HEK293 (cell line): ENCODE data around the gene FRMD5.

Source experiments
- GFI1B ChIP-seq: fragments of 450-650 bp; formaldehyde crosslinking; IDR thresholded peaks from 2 replicates; pipeline ENCODE4 v1.5.1; 2016; ENCODE audit warnings: missing biosample characterization, missing genetic modification characterization
- KLF1 ChIP-seq: fragments of 450-650 bp; formaldehyde crosslinking; IDR thresholded peaks from 2 replicates; pipeline ENCODE4 v1.5.1; 2016; ENCODE audit warnings: missing biosample characterization, missing genetic modification characterization
- KLF7 ChIP-seq: fragments of 450-650 bp; formaldehyde crosslinking; IDR thresholded peaks from 2 replicates; pipeline ENCODE4 v1.5.1; 2016; ENCODE audit warnings: missing biosample characterization, missing genetic modification characterization, borderline replicate concordance
- KLF9 ChIP-seq: fragments of 450-650 bp; formaldehyde crosslinking; IDR thresholded peaks from 2 replicates; pipeline ENCODE4 v1.5.1; 2016; ENCODE audit warnings: missing biosample characterization, missing genetic modification characterization, low read depth
- MYNN ChIP-seq: fragments of 450-650 bp; formaldehyde crosslinking; IDR thresholded peaks from 2 replicates; pipeline ENCODE4 v1.5.1; 2016; ENCODE audit warnings: missing biosample characterization, missing genetic modification characterization, borderline replicate concordance
- MZF1 ChIP-seq: fragments of 450-650 bp; formaldehyde crosslinking; IDR thresholded peaks from 2 replicates; pipeline ENCODE4 v1.5.1; 2017; ENCODE audit warnings: missing biosample characterization, missing genetic modification characterization, borderline replicate concordance
- WT1 ChIP-seq: fragments of 450-650 bp; formaldehyde crosslinking; IDR thresholded peaks from 2 replicates; pipeline ENCODE4 v1.5.1; 2016; ENCODE audit warnings: missing biosample characterization, missing genetic modification characterization
- YY2 ChIP-seq: fragments of 450-650 bp; formaldehyde crosslinking; IDR thresholded peaks from 2 replicates; pipeline ENCODE4 v1.5.1; 2016; ENCODE audit warnings: missing biosample characterization, missing genetic modification characterization
- ZBTB17 ChIP-seq: fragments of 450-650 bp; formaldehyde crosslinking; IDR thresholded peaks from 2 replicates; pipeline ENCODE4 v1.5.1; 2016; ENCODE audit warnings: missing biosample characterization, missing genetic modification characterization
- ZBTB7A ChIP-seq: fragments of 450-650 bp; formaldehyde crosslinking; IDR thresholded peaks from 2 replicates; pipeline ENCODE4 v1.5.1; 2016; ENCODE audit warnings: low read depth, missing biosample characterization, missing genetic modification characterization
- ZFP41 ChIP-seq: fragments of 450-650 bp; formaldehyde crosslinking; IDR thresholded peaks from 2 replicates; pipeline ENCODE4 v1.5.1; 2016; ENCODE audit warnings: missing biosample characterization, missing genetic modification characterization, borderline replicate concordance
- ZNF112 ChIP-seq: fragments of 450-650 bp; formaldehyde crosslinking; IDR thresholded peaks from 2 replicates; pipeline ENCODE4 v1.5.0; 2017; ENCODE audit warnings: missing biosample characterization, missing genetic modification characterization
- ZNF138 ChIP-seq: fragments of 450-650 bp; formaldehyde crosslinking; IDR thresholded peaks from 2 replicates; pipeline ENCODE4 v1.5.1; 2016; ENCODE audit warnings: missing biosample characterization, missing genetic modification characterization, borderline replicate concordance
- ZNF146 ChIP-seq: fragments of 450-650 bp; formaldehyde crosslinking; IDR thresholded peaks from 2 replicates; pipeline ENCODE4 v1.5.1; 2016; ENCODE audit warnings: missing biosample characterization, missing genetic modification characterization
- ZNF184 ChIP-seq: fragments of 450-650 bp; IDR thresholded peaks from 2 replicates; pipeline ENCODE4 v1.5.1; 2018; ENCODE audit warnings: missing biosample characterization, mild to moderate bottlenecking, missing genetic modification characterization
- ZNF23 ChIP-seq: fragments of 450-650 bp; formaldehyde crosslinking; IDR thresholded peaks from 2 replicates; pipeline ENCODE4 v1.5.1; 2016; ENCODE audit warnings: missing biosample characterization, missing genetic modification characterization, borderline replicate concordance
- ZNF335 ChIP-seq: fragments of 450-650 bp; formaldehyde crosslinking; conservative IDR thresholded peaks from 2 replicates; pipeline ENCODE4 v1.5.1; 2016; ENCODE audit warnings: missing biosample characterization, missing genetic modification characterization
- ZNF341 ChIP-seq: fragments of 450-650 bp; formaldehyde crosslinking; IDR thresholded peaks from 2 replicates; pipeline ENCODE4; 2016; ENCODE audit warnings: low read depth, missing biosample characterization, missing genetic modification characterization
- ZNF548 ChIP-seq: fragments of 450-650 bp; formaldehyde crosslinking; IDR thresholded peaks from 2 replicates; pipeline ENCODE4 v1.5.1; 2016; ENCODE audit warnings: missing biosample characterization, missing genetic modification characterization
- ZNF624 ChIP-seq: fragments of 450-650 bp; formaldehyde crosslinking; IDR thresholded peaks from 2 replicates; pipeline ENCODE4 v1.5.1; 2017; ENCODE audit warnings: missing biosample characterization, missing genetic modification characterization
- ZNF660 ChIP-seq: fragments of 450-650 bp; IDR thresholded peaks from 2 replicates; pipeline ENCODE4 v1.5.1; 2018; ENCODE audit warnings: missing biosample characterization, mild to moderate bottlenecking, missing genetic modification characterization
- ZNF768 ChIP-seq: fragments of 450-650 bp; formaldehyde crosslinking; IDR thresholded peaks from 2 replicates; pipeline ENCODE4 v1.5.1; 2018; ENCODE audit warnings: missing biosample characterization, mild to moderate bottlenecking, missing genetic modification characterization
- ZNF837 ChIP-seq: fragments of 450-650 bp; formaldehyde crosslinking; IDR thresholded peaks from 2 replicates; pipeline ENCODE4 v1.5.1; 2016; ENCODE audit warnings: missing biosample characterization, missing genetic modification characterization
- TF ChIP-seq, protein P1 (sequence below): fragments of 450-650 bp; formaldehyde crosslinking; conservative IDR thresholded peaks from 2 replicates; pipeline ENCODE4 v1.5.1; 2016; ENCODE audit warnings: low read depth, missing biosample characterization, missing genetic modification characterization
- TF ChIP-seq, protein P2 (sequence below): fragments of 450-650 bp; formaldehyde crosslinking; IDR thresholded peaks from 2 replicates; pipeline ENCODE4 v1.5.1; 2016; ENCODE audit warnings: missing biosample characterization, missing genetic modification characterization
- TF ChIP-seq, protein P3 (sequence below): fragments of 450-650 bp; formaldehyde crosslinking; IDR thresholded peaks from 2 replicates; pipeline ENCODE4 v1.5.1; 2016; ENCODE audit warnings: missing biosample characterization, missing genetic modification characterization
- TF ChIP-seq, protein P4 (sequence below): fragments of 450-650 bp; formaldehyde crosslinking; IDR thresholded peaks from 2 replicates; pipeline ENCODE4 v1.5.1; 2016; ENCODE audit warnings: missing biosample characterization, missing genetic modification characterization
- TF ChIP-seq, protein P5 (sequence below): fragments of 450-650 bp; formaldehyde crosslinking; IDR thresholded peaks from 2 replicates; pipeline ENCODE4 v1.5.1; 2017; ENCODE audit warnings: missing biosample characterization, missing genetic modification characterization
- TF ChIP-seq, protein P6 (sequence below): fragments of 450-650 bp; formaldehyde crosslinking; IDR thresholded peaks from 2 replicates; pipeline ENCODE4 v1.5.1; 2016; ENCODE audit warnings: missing biosample characterization, missing genetic modification characterization

The FRMD5 gene

DNA sequence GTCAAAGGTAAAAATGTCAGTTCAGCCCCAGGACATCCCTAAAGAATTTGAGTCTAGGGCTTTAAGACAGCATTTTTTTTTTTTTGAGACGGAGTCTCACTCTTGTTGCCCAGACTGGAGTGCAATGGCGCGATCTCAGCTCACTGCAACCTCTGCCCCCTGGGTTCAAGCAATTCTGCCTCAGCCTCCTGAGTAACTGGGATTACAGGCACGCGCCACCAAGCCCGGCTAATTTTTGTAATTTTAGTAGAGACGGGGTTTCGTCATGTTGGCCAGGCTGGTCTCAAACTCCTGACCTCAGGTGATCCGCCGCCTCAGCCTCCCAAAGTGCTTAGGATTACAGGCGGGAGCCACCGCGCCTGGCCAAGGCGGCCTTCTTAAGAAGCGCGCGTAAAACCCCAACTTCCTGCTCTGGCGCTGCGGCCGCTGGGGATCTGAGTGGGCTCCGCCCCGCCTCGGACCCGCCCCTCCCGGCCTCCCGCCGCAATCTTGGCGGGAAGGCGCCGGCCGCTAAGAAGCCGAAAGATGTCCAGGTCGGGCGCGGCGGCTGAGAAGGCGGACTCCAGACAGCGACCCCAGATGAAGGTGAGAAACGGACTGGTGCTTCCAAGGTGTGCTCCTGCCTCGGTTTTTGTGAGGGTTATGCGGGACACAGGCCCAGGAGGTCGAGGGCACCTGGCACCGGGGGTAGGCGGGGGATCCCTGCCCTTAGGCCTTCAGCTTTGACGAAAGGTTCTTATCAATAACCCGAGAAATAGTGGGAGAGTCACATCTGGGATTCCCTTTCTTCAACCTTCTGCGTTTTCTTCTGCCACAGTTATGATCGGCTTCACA lies 368.3 kb downstream of the FRMD5 start, which contains the start of gene WDR76 (continued):
- no peak for TF ChIP-seq ZFP41 (tag by site-specific recombination)
- TF ChIP-seq ZNF341 (tag by site-specific recombination), result no peak
- no peak for TF ChIP-seq ZNF112 (tag by site-specific recombination)
- no peak for TF ChIP-seq YY2 (tag by site-specific recombination)
- TF ChIP-seq, protein P1, sequence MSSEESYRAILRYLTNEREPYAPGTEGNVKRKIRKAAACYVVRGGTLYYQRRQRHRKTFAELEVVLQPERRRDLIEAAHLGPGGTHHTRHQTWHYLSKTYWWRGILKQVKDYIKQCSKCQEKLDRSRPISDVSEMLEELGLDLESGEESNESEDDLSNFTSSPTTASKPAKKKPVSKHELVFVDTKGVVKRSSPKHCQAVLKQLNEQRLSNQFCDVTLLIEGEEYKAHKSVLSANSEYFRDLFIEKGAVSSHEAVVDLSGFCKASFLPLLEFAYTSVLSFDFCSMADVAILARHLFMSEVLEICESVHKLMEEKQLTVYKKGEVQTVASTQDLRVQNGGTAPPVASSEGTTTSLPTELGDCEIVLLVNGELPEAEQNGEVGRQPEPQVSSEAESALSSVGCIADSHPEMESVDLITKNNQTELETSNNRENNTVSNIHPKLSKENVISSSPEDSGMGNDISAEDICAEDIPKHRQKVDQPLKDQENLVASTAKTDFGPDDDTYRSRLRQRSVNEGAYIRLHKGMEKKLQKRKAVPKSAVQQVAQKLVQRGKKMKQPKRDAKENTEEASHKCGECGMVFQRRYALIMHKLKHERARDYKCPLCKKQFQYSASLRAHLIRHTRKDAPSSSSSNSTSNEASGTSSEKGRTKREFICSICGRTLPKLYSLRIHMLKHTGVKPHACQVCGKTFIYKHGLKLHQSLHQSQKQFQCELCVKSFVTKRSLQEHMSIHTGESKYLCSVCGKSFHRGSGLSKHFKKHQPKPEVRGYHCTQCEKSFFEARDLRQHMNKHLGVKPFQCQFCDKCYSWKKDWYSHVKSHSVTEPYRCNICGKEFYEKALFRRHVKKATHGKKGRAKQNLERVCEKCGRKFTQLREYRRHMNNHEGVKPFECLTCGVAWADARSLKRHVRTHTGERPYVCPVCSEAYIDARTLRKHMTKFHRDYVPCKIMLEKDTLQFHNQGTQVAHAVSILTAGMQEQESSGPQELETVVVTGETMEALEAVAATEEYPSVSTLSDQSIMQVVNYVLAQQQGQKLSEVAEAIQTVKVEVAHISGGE (tag by site-specific recombination), result no peak; the same call in 1 of the 2 replicates
- TF ChIP-seq ZNF138 (tag by site-specific recombination), result no peak
- no peak; the same call in 1 of the 2 replicates for TF ChIP-seq ZNF660 (tag by site-specific recombination)
- TF ChIP-seq ZNF548, result no peak
- no peak for TF ChIP-seq ZNF146
- no peak for TF ChIP-seq ZNF184 (tag by site-specific recombination)
- TF ChIP-seq, protein P2, sequence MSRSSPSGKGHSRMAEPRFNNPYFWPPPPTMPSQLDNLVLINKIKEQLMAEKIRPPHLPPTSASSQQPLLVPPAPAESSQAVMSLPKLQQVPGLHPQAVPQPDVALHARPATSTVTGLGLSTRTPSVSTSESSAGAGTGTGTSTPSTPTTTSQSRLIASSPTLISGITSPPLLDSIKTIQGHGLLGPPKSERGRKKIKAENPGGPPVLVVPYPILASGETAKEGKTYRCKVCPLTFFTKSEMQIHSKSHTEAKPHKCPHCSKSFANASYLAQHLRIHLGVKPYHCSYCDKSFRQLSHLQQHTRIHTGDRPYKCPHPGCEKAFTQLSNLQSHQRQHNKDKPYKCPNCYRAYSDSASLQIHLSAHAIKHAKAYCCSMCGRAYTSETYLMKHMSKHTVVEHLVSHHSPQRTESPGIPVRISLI, result no peak
- TF ChIP-seq, protein P3, sequence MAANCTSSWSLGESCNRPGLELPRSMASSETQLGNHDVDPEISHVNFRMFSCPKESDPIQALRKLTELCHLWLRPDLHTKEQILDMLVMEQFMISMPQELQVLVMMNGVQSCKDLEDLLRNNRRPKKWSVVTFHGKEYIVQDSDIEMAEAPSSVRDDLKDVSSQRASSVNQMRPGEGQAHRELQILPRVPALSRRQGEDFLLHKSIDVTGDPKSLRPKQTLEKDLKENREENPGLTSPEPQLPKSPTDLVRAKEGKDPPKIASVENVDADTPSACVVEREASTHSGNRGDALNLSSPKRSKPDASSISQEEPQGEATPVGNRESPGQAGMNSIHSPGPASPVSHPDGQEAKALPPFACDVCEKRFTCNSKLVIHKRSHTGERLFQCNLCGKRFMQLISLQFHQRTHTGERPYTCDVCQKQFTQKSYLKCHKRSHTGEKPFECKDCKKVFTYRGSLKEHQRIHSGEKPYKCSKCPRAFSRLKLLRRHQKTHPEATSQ, result no peak
- peak; percentile 76 for TF ChIP-seq KLF9 (tag by site-specific recombination)
- TF ChIP-seq MYNN (tag by site-specific recombination), result no peak
- TF ChIP-seq ZNF335 (tag by site-specific recombination), result peak; percentile 86
- 0 out of 2 replicates have a peak, but pooled peaks have one; percentile 42 for TF ChIP-seq WT1 (tag by site-specific recombination)
- no peak for TF ChIP-seq ZNF837
- peak; percentile 45 for TF ChIP-seq ZBTB17 (tag by site-specific recombination)
- no peak for TF ChIP-seq ZBTB7A (tag by site-specific recombination)
- peak; percentile 63 for TF ChIP-seq KLF1 (tag by site-specific recombination)
- TF ChIP-seq, protein P4, sequence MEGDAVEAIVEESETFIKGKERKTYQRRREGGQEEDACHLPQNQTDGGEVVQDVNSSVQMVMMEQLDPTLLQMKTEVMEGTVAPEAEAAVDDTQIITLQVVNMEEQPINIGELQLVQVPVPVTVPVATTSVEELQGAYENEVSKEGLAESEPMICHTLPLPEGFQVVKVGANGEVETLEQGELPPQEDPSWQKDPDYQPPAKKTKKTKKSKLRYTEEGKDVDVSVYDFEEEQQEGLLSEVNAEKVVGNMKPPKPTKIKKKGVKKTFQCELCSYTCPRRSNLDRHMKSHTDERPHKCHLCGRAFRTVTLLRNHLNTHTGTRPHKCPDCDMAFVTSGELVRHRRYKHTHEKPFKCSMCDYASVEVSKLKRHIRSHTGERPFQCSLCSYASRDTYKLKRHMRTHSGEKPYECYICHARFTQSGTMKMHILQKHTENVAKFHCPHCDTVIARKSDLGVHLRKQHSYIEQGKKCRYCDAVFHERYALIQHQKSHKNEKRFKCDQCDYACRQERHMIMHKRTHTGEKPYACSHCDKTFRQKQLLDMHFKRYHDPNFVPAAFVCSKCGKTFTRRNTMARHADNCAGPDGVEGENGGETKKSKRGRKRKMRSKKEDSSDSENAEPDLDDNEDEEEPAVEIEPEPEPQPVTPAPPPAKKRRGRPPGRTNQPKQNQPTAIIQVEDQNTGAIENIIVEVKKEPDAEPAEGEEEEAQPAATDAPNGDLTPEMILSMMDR (tag by site-specific recombination), result no peak
- no peak for TF ChIP-seq ZNF768
- TF ChIP-seq ZNF624 (tag by site-specific recombination), result no peak
- TF ChIP-seq GFI1B, result no peak
- TF ChIP-seq MZF1 (tag by site-specific recombination), result peak; percentile 66; the same call in 1 of the 2 replicates
- TF ChIP-seq, protein P5, sequence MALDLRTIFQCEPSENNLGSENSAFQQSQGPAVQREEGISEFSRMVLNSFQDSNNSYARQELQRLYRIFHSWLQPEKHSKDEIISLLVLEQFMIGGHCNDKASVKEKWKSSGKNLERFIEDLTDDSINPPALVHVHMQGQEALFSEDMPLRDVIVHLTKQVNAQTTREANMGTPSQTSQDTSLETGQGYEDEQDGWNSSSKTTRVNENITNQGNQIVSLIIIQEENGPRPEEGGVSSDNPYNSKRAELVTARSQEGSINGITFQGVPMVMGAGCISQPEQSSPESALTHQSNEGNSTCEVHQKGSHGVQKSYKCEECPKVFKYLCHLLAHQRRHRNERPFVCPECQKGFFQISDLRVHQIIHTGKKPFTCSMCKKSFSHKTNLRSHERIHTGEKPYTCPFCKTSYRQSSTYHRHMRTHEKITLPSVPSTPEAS (tag by site-specific recombination), result no peak
- TF ChIP-seq ZNF23 (tag by site-specific recombination), result no peak
- TF ChIP-seq KLF7 (tag by site-specific recombination), result peak; percentile 85
- TF ChIP-seq, protein P6, sequence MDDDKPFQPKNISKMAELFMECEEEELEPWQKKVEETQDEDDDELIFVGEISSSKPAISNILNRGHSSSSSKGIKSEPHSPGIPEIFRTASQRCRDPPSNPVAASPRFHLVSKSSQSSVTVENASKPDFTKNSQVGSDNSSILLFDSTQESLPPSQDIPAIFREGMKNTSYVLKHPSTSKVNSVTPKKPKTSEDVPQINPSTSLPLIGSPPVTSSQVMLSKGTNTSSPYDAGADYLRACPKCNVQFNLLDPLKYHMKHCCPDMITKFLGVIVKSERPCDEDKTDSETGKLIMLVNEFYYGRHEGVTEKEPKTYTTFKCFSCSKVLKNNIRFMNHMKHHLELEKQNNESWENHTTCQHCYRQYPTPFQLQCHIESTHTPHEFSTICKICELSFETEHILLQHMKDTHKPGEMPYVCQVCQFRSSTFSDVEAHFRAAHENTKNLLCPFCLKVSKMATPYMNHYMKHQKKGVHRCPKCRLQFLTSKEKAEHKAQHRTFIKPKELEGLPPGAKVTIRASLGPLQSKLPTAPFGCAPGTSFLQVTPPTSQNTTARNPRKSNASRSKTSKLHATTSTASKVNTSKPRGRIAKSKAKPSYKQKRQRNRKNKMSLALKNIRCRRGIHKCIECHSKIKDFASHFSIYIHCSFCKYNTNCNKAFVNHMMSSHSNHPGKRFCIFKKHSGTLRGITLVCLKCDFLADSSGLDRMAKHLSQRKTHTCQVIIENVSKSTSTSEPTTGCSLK (tag by site-specific recombination), result no peak
